Measurements from ENCODE around the gene TECR. TPM values are rescaled to one million over a fixed set of nuclear protein-coding genes. Genes with fewer than 3 reads are reported as not detected.

The TECR gene
- polyA plus RNA-seq, 1 donor from 2014 or later = 31.4 TPM

DNA sequence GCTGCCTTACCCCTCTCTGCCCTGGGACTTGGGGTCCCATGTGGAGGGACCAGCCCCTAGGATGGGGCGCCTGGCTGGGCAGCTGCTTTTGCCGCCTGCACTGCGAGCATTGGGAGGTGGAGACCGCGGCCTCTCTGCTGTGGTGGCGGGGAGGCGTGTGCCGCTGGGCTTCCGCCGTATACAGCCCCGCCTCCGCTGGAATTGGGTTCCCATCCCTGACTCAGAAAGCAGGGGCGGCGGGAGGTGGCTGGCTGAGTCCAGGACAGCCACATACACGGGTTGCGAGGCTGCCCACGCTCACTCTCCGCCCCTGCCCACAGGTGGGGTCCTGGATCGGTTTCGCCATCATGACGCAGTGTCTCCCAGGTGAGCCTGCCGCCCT is 35.9 kb downstream of the TECR start:
- no peaks in the 10 kb centered on the region for H4K20me1 ChIP-seq (ENCODE audit: insufficient read depth)
- H3K36me3 ChIP-seq (ENCODE audit: insufficient read depth, low read length) = no peaks in the 10 kb centered on the region
- TF ChIP-seq RAD21 (conservative IDR thresholded peaks at IDR 0.05) = no peak
- no peak for TF ChIP-seq TAF1 (IDR thresholded peaks at IDR 0.05; ENCODE audit: low read depth)
- TF ChIP-seq, protein P1, sequence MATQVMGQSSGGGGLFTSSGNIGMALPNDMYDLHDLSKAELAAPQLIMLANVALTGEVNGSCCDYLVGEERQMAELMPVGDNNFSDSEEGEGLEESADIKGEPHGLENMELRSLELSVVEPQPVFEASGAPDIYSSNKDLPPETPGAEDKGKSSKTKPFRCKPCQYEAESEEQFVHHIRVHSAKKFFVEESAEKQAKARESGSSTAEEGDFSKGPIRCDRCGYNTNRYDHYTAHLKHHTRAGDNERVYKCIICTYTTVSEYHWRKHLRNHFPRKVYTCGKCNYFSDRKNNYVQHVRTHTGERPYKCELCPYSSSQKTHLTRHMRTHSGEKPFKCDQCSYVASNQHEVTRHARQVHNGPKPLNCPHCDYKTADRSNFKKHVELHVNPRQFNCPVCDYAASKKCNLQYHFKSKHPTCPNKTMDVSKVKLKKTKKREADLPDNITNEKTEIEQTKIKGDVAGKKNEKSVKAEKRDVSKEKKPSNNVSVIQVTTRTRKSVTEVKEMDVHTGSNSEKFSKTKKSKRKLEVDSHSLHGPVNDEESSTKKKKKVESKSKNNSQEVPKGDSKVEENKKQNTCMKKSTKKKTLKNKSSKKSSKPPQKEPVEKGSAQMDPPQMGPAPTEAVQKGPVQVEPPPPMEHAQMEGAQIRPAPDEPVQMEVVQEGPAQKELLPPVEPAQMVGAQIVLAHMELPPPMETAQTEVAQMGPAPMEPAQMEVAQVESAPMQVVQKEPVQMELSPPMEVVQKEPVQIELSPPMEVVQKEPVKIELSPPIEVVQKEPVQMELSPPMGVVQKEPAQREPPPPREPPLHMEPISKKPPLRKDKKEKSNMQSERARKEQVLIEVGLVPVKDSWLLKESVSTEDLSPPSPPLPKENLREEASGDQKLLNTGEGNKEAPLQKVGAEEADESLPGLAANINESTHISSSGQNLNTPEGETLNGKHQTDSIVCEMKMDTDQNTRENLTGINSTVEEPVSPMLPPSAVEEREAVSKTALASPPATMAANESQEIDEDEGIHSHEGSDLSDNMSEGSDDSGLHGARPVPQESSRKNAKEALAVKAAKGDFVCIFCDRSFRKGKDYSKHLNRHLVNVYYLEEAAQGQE (IDR thresholded peaks at IDR 0.05; ENCODE audit: borderline replicate concordance) = no peak
- no peak for TF ChIP-seq MXI1 (conservative IDR thresholded peaks at IDR 0.05; ENCODE audit: poor library complexity, severe bottlenecking)
- TF ChIP-seq, protein P2, sequence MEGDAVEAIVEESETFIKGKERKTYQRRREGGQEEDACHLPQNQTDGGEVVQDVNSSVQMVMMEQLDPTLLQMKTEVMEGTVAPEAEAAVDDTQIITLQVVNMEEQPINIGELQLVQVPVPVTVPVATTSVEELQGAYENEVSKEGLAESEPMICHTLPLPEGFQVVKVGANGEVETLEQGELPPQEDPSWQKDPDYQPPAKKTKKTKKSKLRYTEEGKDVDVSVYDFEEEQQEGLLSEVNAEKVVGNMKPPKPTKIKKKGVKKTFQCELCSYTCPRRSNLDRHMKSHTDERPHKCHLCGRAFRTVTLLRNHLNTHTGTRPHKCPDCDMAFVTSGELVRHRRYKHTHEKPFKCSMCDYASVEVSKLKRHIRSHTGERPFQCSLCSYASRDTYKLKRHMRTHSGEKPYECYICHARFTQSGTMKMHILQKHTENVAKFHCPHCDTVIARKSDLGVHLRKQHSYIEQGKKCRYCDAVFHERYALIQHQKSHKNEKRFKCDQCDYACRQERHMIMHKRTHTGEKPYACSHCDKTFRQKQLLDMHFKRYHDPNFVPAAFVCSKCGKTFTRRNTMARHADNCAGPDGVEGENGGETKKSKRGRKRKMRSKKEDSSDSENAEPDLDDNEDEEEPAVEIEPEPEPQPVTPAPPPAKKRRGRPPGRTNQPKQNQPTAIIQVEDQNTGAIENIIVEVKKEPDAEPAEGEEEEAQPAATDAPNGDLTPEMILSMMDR (IDR thresholded peaks at IDR 0.05; ENCODE audit: poor library complexity, severe bottlenecking) = no peak
- TF ChIP-seq EZH2 (IDR thresholded peaks at IDR 0.05; ENCODE audit: borderline replicate concordance, insufficient read depth, low read length, poor library complexity, severe bottlenecking) = no peak
- no peak for TF ChIP-seq SMC3 (conservative IDR thresholded peaks at IDR 0.05; ENCODE audit: poor library complexity)
- no peak for TF ChIP-seq POLR2AphosphoS5 (IDR thresholded peaks at IDR 0.05)
- no peak for TF ChIP-seq EP300 (conservative IDR thresholded peaks at IDR 0.05; ENCODE audit: poor library complexity, severe bottlenecking)
- H3K27ac ChIP-seq (ENCODE audit: low read length) = no peak overlapping the region
- no peaks in the 10 kb centered on the region for H3K9me3 ChIP-seq (ENCODE audit: low read length)
- H2AFZ ChIP-seq (ENCODE audit: low read depth, low read length) = no peak overlapping the region
- no peak overlapping the region for H3K4me3 ChIP-seq (ENCODE audit: low read length)
- no peaks in the 10 kb centered on the region for H3K27me3 ChIP-seq (ENCODE audit: insufficient read depth, low read depth, low read length)
- H3K9ac ChIP-seq (ENCODE audit: low read length) = no peak overlapping the region
- no peak overlapping the region for H3K4me2 ChIP-seq (ENCODE audit: low read length)
- no peaks in the 10 kb centered on the region for H3K79me2 ChIP-seq (replicated peaks; ENCODE audit: insufficient read depth, low read length)
- H3K9me2 ChIP-seq (ENCODE audit: insufficient read depth, low read length) = no peaks in the 10 kb centered on the region
- no peaks in the 10 kb centered on the region for H3F3A ChIP-seq (ENCODE audit: insufficient read depth, low read length, poor library complexity, severe bottlenecking)

DNA sequence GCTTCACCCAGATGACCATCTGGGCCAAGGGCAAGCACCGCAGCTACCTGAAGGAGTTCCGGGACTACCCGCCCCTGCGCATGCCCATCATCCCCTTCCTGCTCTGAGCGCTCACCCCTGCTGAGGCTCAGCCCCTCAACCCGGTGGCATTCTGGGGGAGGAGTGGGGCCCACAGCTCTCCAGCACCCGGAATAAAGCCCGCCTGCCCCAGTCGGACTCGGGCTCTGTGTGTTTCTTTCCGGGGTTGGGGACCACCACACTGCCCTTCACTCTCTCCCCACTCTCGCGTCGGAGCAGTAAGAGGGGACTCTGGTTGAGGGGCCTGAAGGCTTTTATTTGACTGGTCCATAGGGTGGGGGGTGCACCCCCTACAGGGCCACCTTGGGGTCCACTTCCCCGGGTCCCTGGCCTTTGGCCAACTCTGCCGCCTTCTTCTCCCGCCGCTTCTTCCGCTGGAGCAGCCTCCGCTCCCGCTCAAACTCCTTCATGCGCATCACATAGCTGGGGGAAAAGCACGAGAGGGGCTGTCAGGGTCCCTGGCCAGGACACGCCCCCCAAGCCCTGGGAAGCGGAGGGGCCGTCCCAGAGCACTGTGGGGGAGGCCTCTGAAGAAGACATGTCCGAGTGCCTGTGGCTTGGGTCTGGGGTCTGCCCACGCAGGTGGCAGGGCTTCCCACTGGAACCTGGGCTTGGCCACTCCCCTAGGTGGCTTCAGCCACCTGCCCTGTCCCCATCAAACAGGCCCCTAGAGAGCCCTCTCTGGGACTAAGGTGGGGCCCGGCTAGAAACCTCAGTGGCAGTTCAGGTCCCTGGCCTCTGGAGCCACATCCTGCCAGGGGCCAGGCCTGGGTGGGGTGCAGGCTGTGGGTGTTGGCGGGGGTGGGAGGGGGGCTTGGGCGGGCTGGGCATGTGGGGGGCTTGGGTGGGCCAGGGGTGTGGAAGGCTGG is 36.6 kb downstream of the TECR start:
- Histone ChIP-seq H3K4me2 (ENCODE audit: low read length) (no peak overlapping the region), H3K9me2 (ENCODE audit: insufficient read depth, low read length) (no peaks in the 10 kb centered on the region), H2AFZ (ENCODE audit: low read depth, low read length) (no peak overlapping the region), H3K9me3 (ENCODE audit: low read length) (no peaks in the 10 kb centered on the region), H3K4me3 (ENCODE audit: low read length) (no peak overlapping the region), H3K36me3 (ENCODE audit: insufficient read depth, low read length) (no peaks in the 10 kb centered on the region), H3K79me2 (replicated peaks; ENCODE audit: insufficient read depth, low read length) (peaks cover 6% of the 10 kb centered on the region), H3K27ac (ENCODE audit: low read length) (no peak overlapping the region), H4K20me1 (ENCODE audit: insufficient read depth) (no peaks in the 10 kb centered on the region), H3K9ac (ENCODE audit: low read length) (no peak overlapping the region), H3K27me3 (ENCODE audit: insufficient read depth, low read depth, low read length) (no peaks in the 10 kb centered on the region), H3F3A (ENCODE audit: insufficient read depth, low read length, poor library complexity, severe bottlenecking) (no peaks in the 10 kb centered on the region)
- TF ChIP-seq, protein P2 (IDR thresholded peaks at IDR 0.05; ENCODE audit: poor library complexity, severe bottlenecking) = no peak
- TF ChIP-seq EP300 (conservative IDR thresholded peaks at IDR 0.05; ENCODE audit: poor library complexity, severe bottlenecking) = no peak
- TF ChIP-seq RAD21 (conservative IDR thresholded peaks at IDR 0.05) = no peak
- no peak for TF ChIP-seq SMC3 (conservative IDR thresholded peaks at IDR 0.05; ENCODE audit: poor library complexity)
- no peak for TF ChIP-seq POLR2AphosphoS5 (IDR thresholded peaks at IDR 0.05)
- TF ChIP-seq EZH2 (IDR thresholded peaks at IDR 0.05; ENCODE audit: borderline replicate concordance, insufficient read depth, low read length, poor library complexity, severe bottlenecking) = no peak
- TF ChIP-seq TAF1 (IDR thresholded peaks at IDR 0.05; ENCODE audit: low read depth) = no peak
- TF ChIP-seq, protein P1 (IDR thresholded peaks at IDR 0.05; ENCODE audit: borderline replicate concordance) = no peak
- no peak for TF ChIP-seq MXI1 (conservative IDR thresholded peaks at IDR 0.05; ENCODE audit: poor library complexity, severe bottlenecking)
